PC-9 (cell line): ENCODE results near the gene ASF1A. TPM values are rescaled to one million over a fixed set of nuclear protein-coding genes. Genes with fewer than 3 reads are reported as not detected.

ENCODE experiments used
- BruUV-seq: library from RNA; stranded (reverse); fragments of 400-500 nt; replicated peaks from 2 replicates; lab custom pipeline; 2021; lab: Mats Ljungman, UMichigan
- CTCF ChIA-PET: fragments of 300-600 bp; sonication (Branson Sonifier 250); formaldehyde crosslinking; loops from one replicate; lab custom pipeline; 2022; ENCODE audit warnings: antibody characterized with exemption; lab: Charles Lee
- POLR2A ChIA-PET: fragments of 300-600 bp; sonication (Branson Sonifier 250); formaldehyde crosslinking; loops from one replicate; lab custom pipeline; 2022; ENCODE audit warnings: antibody characterized with exemption; ENCODE audit not compliant: unreplicated experiment; lab: Charles Lee
- DNase-seq, 2 experiments: peaks; one replicate each; pipeline versions ENCODE4 v3.0.0 to v3.0.0-alpha.2; 2015 to 2022; ENCODE audit warnings: mixed read lengths in 1 of 2
- H2AFZ ChIP-seq: fragments of 200-600 bp; sonication (generic); 2 replicates; pipeline ENCODE4 v1.8.1; 2017; ENCODE audit warnings: antibody characterized with exemption
- H3F3A ChIP-seq: fragments of 200-600 bp; sonication (generic); 2 replicates; pipeline ENCODE4 v1.8.1; 2017; ENCODE audit warnings: antibody characterized with exemption, mild to moderate bottlenecking, low read depth; ENCODE audit not compliant: insufficient read depth
- H3K27ac ChIP-seq: fragments of 200-600 bp; sonication (generic); 2 replicates; pipeline ENCODE4 v1.6.1; 2016; ENCODE audit warnings: mixed run types
- H3K27me3 ChIP-seq: fragments of 200-600 bp; sonication (generic); 2 replicates; pipeline ENCODE4 v1.6.1; 2016; ENCODE audit warnings: low read depth, mixed run types; ENCODE audit not compliant: insufficient read depth
- H3K36me3 ChIP-seq: fragments of 200-600 bp; sonication (generic); 2 replicates; pipeline ENCODE4 v1.6.1; 2016; ENCODE audit warnings: low read depth, mixed run types
- H3K4me1 ChIP-seq: fragments of 200-600 bp; sonication (generic); replicated peaks from 2 replicates; pipeline ENCODE4 v1.6.1; 2016; ENCODE audit warnings: mixed run types; ENCODE audit not compliant: insufficient read depth
- H3K4me2 ChIP-seq: fragments of 200-600 bp; sonication (generic); 2 replicates; pipeline ENCODE4 v1.6.1; 2017; ENCODE audit warnings: mixed run types
- H3K4me3 ChIP-seq: fragments of 200-600 bp; sonication (generic); 2 replicates; pipeline ENCODE4 v1.6.1; 2016; ENCODE audit warnings: mixed run types
- H3K79me2 ChIP-seq: fragments of 200-600 bp; sonication (generic); 2 replicates; pipeline ENCODE4 v1.6.1; 2017; ENCODE audit warnings: low read depth, mixed run types
- H3K9me2 ChIP-seq: fragments of 200-600 bp; sonication (generic); 2 replicates; pipeline ENCODE4 v1.8.1; 2017; ENCODE audit warnings: mild to moderate bottlenecking; ENCODE audit not compliant: insufficient read depth
- H3K9me3 ChIP-seq: fragments of 200-600 bp; sonication (generic); 2 replicates; pipeline ENCODE4 v1.8.1; 2016; ENCODE audit warnings: low read depth; ENCODE audit not compliant: insufficient read depth
- H4K20me1 ChIP-seq: fragments of 200-600 bp; sonication (generic); 2 replicates; pipeline ENCODE4 v1.8.1; 2017; ENCODE audit not compliant: insufficient read depth
- EZH2 ChIP-seq: fragments of 200-600 bp; sonication (generic); IDR thresholded peaks from 2 replicates; pipeline ENCODE4 v1.8.0; 2017; ENCODE audit warnings: antibody characterized with exemption, low read depth
- intact Hi-C: fragments of 100-400 bp; cut with micrococcal nuclease; formaldehyde crosslinking; loops from one replicate; pipeline ENCODE4 v1.10.0; 2022; ENCODE audit not compliant: unreplicated experiment
- total RNA-seq: library from RNA; stranded (reverse); gene quantifications from 2 replicates; pipeline ENCODE4 v1.2.3, GENCODE V29; 2021
- TF ChIP-seq, protein P1 (sequence below): fragments of 200-600 bp; sonication (generic); conservative IDR thresholded peaks from 2 replicates; pipeline ENCODE4 v1.6.1; 2017; ENCODE audit warnings: mixed run types, antibody characterized with exemption, mild to moderate bottlenecking, moderate library complexity

ASF1A gene
- total RNA-seq, 1 experiment from 2014 or later, result 39.5 TPM

DNA sequence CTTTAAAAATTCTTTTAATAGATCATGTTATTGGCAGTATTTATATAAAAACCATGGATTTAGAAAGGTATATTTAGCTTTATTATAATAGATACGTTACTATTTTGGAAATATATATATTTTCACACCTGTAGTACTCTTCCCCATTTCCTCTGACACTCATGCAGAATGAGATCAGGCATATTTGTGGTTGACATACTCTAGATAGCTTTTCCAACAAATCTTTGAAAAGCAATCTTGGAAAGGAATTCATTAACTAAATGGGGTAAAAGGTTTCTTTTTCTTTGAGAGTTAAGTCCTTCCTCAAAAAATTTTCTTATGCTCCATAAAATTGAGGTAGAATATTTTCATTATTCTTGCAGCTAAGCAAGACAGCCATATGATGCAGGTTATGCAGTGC is 14.5 kb downstream of the ASF1A start:
- Histone ChIP-seq H3K27me3 (no peaks in the 10 kb centered on the region), H3K36me3 (peaks cover 87% of the 10 kb centered on the region), H3K4me1 (0 out of 2 replicates have a peak, but pooled peaks cover 5% of the 10 kb centered on the region), H3K4me2 (no peak overlapping the region), H3K79me2 (peaks cover 16% of the 10 kb centered on the region), H3K9me2 (no peaks in the 10 kb centered on the region), H4K20me1 (no peaks in the 10 kb centered on the region; the same call in 1 of the 2 replicates), H3K27ac (no peak overlapping the region), H3F3A (0 out of 2 replicates have a peak, but pooled peaks cover 5% of the 10 kb centered on the region), H3K4me3 (no peak overlapping the region), H3K9me3 (no peaks in the 10 kb centered on the region), H2AFZ (no peak overlapping the region)
- POLR2A ChIA-PET, result no interaction called here
- intact Hi-C loops, result no loop called here
- BruUV-seq, result no TSS peak
- TF ChIP-seq EZH2, result no peak
- TF ChIP-seq, protein P1, sequence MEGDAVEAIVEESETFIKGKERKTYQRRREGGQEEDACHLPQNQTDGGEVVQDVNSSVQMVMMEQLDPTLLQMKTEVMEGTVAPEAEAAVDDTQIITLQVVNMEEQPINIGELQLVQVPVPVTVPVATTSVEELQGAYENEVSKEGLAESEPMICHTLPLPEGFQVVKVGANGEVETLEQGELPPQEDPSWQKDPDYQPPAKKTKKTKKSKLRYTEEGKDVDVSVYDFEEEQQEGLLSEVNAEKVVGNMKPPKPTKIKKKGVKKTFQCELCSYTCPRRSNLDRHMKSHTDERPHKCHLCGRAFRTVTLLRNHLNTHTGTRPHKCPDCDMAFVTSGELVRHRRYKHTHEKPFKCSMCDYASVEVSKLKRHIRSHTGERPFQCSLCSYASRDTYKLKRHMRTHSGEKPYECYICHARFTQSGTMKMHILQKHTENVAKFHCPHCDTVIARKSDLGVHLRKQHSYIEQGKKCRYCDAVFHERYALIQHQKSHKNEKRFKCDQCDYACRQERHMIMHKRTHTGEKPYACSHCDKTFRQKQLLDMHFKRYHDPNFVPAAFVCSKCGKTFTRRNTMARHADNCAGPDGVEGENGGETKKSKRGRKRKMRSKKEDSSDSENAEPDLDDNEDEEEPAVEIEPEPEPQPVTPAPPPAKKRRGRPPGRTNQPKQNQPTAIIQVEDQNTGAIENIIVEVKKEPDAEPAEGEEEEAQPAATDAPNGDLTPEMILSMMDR, result no peak
- no peak for DNase-seq
- CTCF ChIA-PET, result no interaction called here

DNA sequence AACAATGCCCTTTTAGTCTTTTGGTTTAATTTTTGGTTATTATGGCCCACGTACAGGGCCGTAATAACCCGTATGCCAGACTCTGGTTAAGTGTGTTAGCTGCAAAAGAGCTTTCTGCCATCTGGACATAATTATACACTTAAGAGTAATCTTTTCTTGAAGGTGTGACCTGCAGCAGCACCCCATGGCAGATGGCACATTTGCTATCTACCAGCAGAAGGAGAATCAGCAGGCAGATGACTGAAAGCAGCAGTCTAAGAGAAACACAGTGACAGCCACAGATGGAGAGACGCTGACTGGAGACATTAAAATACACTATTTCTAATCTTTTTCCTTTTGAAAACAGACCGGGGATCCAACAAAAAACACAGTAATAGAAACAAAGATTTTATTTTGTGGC is 18.7 kb downstream of the ASF1A start:
- DNase-seq, result no peak
- Histone ChIP-seq H3K27me3 (no peaks in the 10 kb centered on the region), H3K4me3 (no peak overlapping the region), H4K20me1 (no peaks in the 10 kb centered on the region), H3F3A (peaks cover 3% of the 10 kb centered on the region; the same call in 1 of the 2 replicates), H3K9me3 (no peaks in the 10 kb centered on the region), H3K4me1 (no peaks in the 10 kb centered on the region), H3K9me2 (no peaks in the 10 kb centered on the region), H2AFZ (no peak overlapping the region), H3K27ac (no peak overlapping the region), H3K79me2 (no peaks in the 10 kb centered on the region), H3K4me2 (no peak overlapping the region), H3K36me3 (peaks cover 77% of the 10 kb centered on the region)
- TF ChIP-seq, protein P1, result no peak
- no peak for TF ChIP-seq EZH2
- ChIA-PET POLR2A (no interaction called here), CTCF (no interaction called here)
- no TSS peak for BruUV-seq
- intact Hi-C loops, result loop anchor here (5.0 kb wide), 1 partner anchor 610 kb away; no protein-coding TSS in a partner anchor

DNA sequence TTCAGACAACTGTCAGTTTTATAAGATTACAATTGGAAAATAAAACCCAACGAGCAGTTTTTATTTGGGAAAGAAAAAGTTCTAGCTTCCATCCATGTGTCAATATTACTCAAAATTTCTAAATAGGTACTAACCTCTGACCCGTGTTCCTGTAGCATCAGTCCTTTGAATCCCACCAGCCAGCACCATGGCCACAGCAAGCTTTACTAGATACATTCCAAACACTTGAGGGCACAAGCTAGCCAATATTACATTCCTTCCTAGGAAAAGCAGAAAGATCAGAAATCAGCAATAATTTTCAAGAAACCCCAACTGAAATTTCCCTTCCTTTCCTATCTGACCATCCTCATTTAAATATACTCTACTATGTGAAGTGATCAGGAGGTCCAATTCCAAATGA is 19.2 kb downstream of the ASF1A start:
- Histone ChIP-seq H3K79me2 (no peaks in the 10 kb centered on the region), H3K9me3 (no peaks in the 10 kb centered on the region), H3F3A (peaks cover 3% of the 10 kb centered on the region; the same call in 1 of the 2 replicates), H3K4me1 (no peaks in the 10 kb centered on the region), H2AFZ (no peak overlapping the region), H3K4me2 (no peak overlapping the region), H3K4me3 (no peak overlapping the region), H3K36me3 (peaks cover 73% of the 10 kb centered on the region), H4K20me1 (no peaks in the 10 kb centered on the region), H3K9me2 (no peaks in the 10 kb centered on the region), H3K27me3 (no peaks in the 10 kb centered on the region), H3K27ac (no peak overlapping the region)
- DNase-seq, result no peak
- POLR2A ChIA-PET, result no interaction called here
- intact Hi-C loops, result loop anchor here (5.0 kb wide), 1 partner anchor 609 kb away; no protein-coding TSS in a partner anchor
- no TSS peak for BruUV-seq
- CTCF ChIA-PET, result no interaction called here
- no peak for TF ChIP-seq EZH2
- TF ChIP-seq, protein P1, result no peak
